Measurements from ENCODE around the gene ZNF138. TPM values are rescaled to one million over a fixed set of nuclear protein-coding genes. Genes with fewer than 3 reads are reported as not detected.

ZNF138 gene
- total RNA-seq, 1 experiment from 2014 or later, result 25.6 TPM

- Histone ChIP-seq H4K91ac (ENCODE audit: insufficient read length, low read depth, low read length) (no peak overlapping the region), H2AFZ (ENCODE audit: low read length) (no peak overlapping the region), H2BK5ac (ENCODE audit: insufficient read length, low read length) (no peak overlapping the region), H2BK12ac (ENCODE audit: insufficient read length, low read depth, low read length) (no peak overlapping the region), H3K9ac (ENCODE audit: extremely low read depth, insufficient read length, low read length) (no peak overlapping the region), H2BK120ac (ENCODE audit: low read depth, low read length, poor library complexity, severe bottlenecking) (no peak overlapping the region), H3K27me3 (ENCODE audit: insufficient read depth, low read length) (no peaks in the 10 kb centered on the region; the same call in 1 of the 2 replicates), H3K14ac (ENCODE audit: insufficient read depth, low read length) (no peak overlapping the region), H2BK15ac (ENCODE audit: low read depth, low read length) (no peak overlapping the region), H3K79me1 (ENCODE audit: insufficient read depth, low read depth, low read length, poor library complexity, severe bottlenecking) (no peaks in the 10 kb centered on the region), H3T11ph (ENCODE audit: low read length) (no peak overlapping the region), H3K23ac (ENCODE audit: insufficient read length, low read depth, low read length) (no peak overlapping the region), H3K4me1 (ENCODE audit: insufficient read depth, low read length) (no peaks in the 10 kb centered on the region), H3K18ac (ENCODE audit: insufficient read length, low read depth, low read length) (no peak overlapping the region), H2AK5ac (ENCODE audit: insufficient read length, low read length) (no peak overlapping the region), H2BK20ac (ENCODE audit: low read depth, low read length, poor library complexity, severe bottlenecking) (no peak overlapping the region), H3K4ac (ENCODE audit: low read depth, low read length) (no peak overlapping the region), H4K8ac (replicated peaks; ENCODE audit: insufficient read length, low read depth, low read length) (no peak overlapping the region), H3K56ac (ENCODE audit: insufficient read length, low read depth, low read length) (no peak overlapping the region), H3K4me2 (ENCODE audit: insufficient read depth, insufficient read length, low read length) (no peak overlapping the region), H4K5ac (ENCODE audit: insufficient read length, low read depth, low read length) (no peak overlapping the region), H3K27ac (ENCODE audit: insufficient read length, low read depth, low read length) (no peak overlapping the region), H3K9me3 (ENCODE audit: control insufficient read depth, low read depth, low read length) (no peaks in the 10 kb centered on the region), H4K20me1 (ENCODE audit: control insufficient read depth, insufficient read depth, insufficient read length) (no peaks in the 10 kb centered on the region), H3K79me2 (ENCODE audit: insufficient read depth, low read length) (no peaks in the 10 kb centered on the region), H3K23me2 (ENCODE audit: insufficient read length, low read depth, low read length, poor library complexity, severe bottlenecking) (no peaks in the 10 kb centered on the region)
- no peak overlapping the region for H3K27ac Mint-ChIP-seq
- no CpG with 5 or more reads among the region's 5 CpGs for WGBS (ENCODE audit: extremely low coverage, insufficient read length, low lambda C conversion rate)
- no peak for DNase-seq
- H3K9me3 Mint-ChIP-seq, result peaks cover 77 to 86% of the 10 kb centered on the region in 2 experiments
- H3K4me3 Mint-ChIP-seq, result no peak overlapping the region
- H3K4me1 Mint-ChIP-seq, result 0 out of 4 replicates have a peak, but pooled peaks cover 0 to 3% of the 10 kb centered on the region in 2 experiments
- TF ChIP-seq CTCF (conservative IDR thresholded peaks at IDR 0.05), result no peak
- H3K36me3 Mint-ChIP-seq (ENCODE audit: insufficient read depth in 1 of 3, low read depth in 3 of 3), result peaks cover 4 to 10% (median 6%) of the 10 kb centered on the region in 3 experiments; a peak in 5 of 7 replicates
- peaks cover 55% of the 10 kb centered on the region for H3K27me3 Mint-ChIP-seq (ENCODE audit: low read depth)
Measured at GRCh38 chr7:64873517-64873916, 79.3 kb downstream of the ZNF138 start.

All from H9 (cell line).